HG03025 (cell line): Measurements from ENCODE around the gene GPR68.
A peak's percentile ranks its signal among the peaks of the same experiment; 100 is the strongest.
"Not testable (repeated sequence)": the region's sequence is repeated elsewhere in the genome, so short reads cannot be mapped to it uniquely, and the experiment has no call there.

Source experiments
- ATAC-seq: cut with Tn5 transposase; IDR thresholded peaks from one replicate; pipeline ENCODE4 v1.9.1; 2021; ENCODE audit warnings: mild to moderate bottlenecking, moderate library complexity; ENCODE audit not compliant: unreplicated experiment, low FRiP score

Gene GPR68

DNA sequence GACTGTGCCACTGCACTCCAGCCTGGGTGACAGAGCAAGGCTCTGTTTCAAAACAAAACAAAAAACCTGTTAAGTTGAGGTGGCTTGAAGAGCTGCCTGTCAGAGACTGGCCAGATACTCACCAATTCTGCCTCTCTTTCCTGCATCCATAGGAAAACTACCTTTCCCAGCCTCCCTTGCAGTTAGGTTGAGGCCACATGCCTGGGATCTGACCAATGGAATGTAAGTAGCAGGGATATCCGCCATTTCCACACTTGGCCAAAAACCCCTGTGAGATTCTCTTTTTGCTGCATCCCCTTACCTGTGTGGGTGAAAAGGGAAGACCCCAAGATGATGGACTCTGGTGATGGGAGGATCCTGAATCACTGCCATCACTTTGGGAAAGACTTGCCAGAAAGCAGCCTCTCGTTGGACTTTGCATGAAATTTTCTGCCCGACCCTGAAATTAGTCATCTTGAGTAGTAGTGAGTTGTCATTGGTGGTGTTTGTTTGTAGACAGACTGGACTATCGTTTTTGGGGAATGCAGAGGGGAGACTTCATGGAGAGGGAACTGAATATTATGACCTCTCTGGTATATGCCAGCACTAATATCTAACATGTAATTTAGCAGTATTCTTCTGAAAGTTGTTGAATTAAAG lies 14.0 kb downstream of the GPR68 start:
- ATAC-seq = no peak

GRCh38 chr14:91229743-91230200 lies 14.7 kb downstream of the GPR68 start:
- peak; percentile 73 for ATAC-seq

DNA sequence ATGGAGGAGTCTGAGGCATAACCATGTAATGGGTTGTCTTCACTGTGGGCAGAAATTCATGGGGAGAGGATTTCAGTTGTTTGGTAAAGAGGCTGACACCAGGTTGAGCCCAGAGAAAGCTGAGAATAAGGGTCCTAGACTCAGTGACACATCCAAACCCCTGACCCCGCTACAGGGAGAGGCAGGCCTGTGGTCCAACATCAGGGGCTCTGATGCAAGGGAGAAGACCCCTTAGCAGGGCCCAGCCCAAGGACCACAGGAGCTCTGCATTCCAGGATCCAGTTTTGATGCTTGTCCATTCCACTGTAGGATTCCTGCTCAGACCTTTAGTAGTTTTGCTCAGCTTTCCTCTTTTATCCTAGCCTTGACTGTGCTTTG lies 15.5 kb downstream of the GPR68 start:
- ATAC-seq = no peak

- ATAC-seq = peak; percentile 80
These were observed 16.1 kb downstream of the GPR68 start for GRCh38 chr14:91228112-91229004.

DNA sequence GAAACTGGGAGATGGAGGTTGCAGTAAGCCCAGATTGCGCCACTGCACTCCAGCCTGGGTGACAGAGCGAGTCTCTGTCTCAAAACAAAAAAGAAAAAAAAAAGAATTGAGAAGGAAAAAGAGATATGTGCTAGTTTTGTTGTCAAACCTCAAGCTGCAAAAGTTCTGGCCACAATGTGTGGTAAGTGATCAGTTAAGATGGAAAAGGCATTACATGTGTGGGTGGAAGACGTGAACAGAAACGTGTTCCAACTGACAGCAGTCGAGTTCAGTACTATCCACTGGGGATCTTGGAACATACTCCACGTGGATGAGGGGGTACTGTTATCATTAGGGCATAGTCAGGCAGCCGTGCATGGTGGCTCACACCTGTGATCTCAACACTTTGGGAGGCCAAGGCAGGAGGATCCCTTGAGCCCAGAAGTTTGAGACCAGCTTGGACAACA lies 17.3 kb downstream of the GPR68 start:
- no peak for ATAC-seq

GRCh38 chr14:91226360-91226759 lies 18.1 kb downstream of the GPR68 start:
- not testable (repeated sequence) for ATAC-seq

GRCh38 chr14:91225025-91225424 lies 19.5 kb downstream of the GPR68 start:
- ATAC-seq = no peak

DNA sequence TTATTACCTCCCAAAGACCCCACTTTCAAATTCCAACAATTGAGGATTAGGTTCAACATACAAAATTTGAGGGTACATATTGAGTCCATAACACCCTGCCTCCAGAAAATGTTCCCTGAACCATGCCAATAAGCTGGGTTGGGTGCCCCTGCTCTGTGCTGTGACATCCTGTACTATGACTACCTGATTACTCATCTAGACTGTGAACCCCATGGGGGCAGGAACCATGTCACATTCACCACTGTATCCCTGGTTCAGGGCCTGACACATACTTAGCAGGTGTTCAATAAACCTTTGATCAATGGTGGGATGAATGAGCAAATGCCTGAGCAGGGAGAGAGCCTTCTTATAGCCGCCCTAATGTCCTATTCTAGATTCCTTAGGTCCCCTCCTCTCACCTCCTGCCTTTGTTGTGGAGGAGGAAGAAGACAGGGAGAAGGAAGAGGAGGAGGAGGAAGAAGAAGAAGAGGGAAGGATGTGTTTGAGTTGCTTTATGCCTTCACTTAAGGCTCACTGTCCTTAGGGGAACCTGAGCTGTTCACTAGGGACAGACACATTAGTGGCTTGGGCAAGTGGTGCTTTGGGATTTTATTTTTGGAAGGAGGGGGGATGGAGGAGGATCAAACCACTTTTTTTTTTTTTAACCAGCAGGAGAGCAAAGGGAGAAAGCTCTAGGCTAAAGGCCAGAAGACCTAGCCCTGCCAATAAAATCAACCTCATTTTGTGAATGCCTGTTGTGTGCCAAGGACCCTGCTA lies 21.3 kb downstream of the GPR68 start:
- no peak for ATAC-seq

- no peak for ATAC-seq
These were observed 23.2 kb downstream of the GPR68 start for GRCh38 chr14:91221270-91221669.

GRCh38 chr14:91220581-91221000 lies 23.9 kb downstream of the GPR68 start:
- no peak for ATAC-seq

GRCh38 chr14:91219517-91220389 lies 24.8 kb downstream of the GPR68 start:
- ATAC-seq = no peak

- no peak for ATAC-seq
These were observed 26.5 kb downstream of the GPR68 start for GRCh38 chr14:91218014-91218413.

- ATAC-seq = no peak
These were observed 27.7 kb downstream of the GPR68 start for GRCh38 chr14:91216731-91217226.

- ATAC-seq = no peak
These were observed 29.1 kb downstream of the GPR68 start for GRCh38 chr14:91215381-91215780.

DNA sequence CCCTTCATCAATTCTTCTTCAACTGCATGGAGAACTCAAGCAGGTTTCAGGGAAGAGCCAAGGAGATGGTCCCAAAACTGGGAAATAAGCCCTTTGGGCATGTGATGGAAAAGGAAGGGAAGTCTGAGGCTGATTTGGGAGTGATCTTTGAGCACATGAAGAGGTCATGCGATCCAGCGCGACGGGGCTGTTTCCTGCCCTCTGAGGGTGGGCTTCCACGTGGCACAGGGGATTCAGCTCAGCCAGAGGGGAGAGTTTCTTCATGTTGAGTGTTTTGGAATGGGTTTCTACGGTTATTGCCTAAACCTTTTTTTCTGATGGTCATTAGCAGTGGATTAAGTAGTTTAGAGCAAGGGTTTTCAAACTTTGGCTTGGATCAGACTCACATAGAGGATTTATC lies 30.2 kb downstream of the GPR68 start:
- ATAC-seq = no peak

DNA sequence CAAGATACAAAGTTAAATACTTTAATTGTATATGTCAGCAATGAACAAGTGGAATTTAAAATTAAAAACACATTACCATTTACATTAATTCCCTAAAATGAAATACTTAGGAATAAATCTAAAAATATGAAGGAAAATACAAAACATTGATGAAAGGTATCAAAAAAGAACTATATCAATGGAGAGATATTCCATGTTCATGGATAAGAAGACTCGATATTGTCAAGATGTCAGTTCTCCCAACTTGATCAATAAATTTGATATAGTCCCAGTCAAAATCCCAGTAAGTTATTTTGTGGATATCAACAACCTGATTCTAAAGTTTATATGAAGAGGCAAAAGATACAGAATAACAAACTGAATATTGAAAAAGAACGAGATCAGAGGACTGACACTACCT lies 33.5 kb downstream of the GPR68 start:
- no peak for ATAC-seq

GRCh38 chr14:91207008-91207407 lies 37.5 kb downstream of the GPR68 start:
- no peak for ATAC-seq

GRCh38 chr14:91205459-91205858 lies 39.0 kb downstream of the GPR68 start:
- ATAC-seq = no peak

DNA sequence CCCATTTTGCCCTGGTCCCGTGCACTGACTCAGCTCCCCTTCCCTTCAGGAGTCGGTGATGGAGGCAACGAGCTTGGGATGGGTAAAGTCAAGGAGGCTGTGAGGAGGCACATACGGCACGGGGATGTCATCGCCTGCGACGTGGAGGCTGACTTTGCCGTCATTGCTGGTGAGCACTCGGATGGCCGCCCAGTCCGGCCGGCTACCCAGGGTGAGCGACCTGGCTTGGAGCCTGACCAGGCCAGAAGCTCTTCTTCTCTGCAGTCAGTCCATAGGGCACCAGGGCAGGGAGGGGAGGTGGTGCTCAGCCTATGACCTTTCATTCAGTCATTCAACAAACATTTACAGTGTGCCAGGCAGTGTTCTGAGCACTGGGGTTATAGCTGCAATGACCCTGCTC lies 39.8 kb downstream of the GPR68 start:
- no peak for ATAC-seq
